SK-N-SH treated with all-trans-retinoic acid at 6 μM for 48 hours (cell line): ENCODE results near the gene DPF3.

Experiments used
- ATAC-seq: fragments of 200-7000 bp; cut with Tn5 transposase; 3 replicates; pipeline ENCODE4 v1.9.1; 2020; ENCODE audit warnings: mild to moderate bottlenecking, moderate library complexity
- ARNTL ChIP-seq: fragments of 450-650 bp; formaldehyde crosslinking; IDR thresholded peaks from 2 replicates; pipeline ENCODE4 v1.5.0; 2020; ENCODE audit warnings: low read depth, mild to moderate bottlenecking, moderate library complexity, borderline replicate concordance
- BACH2 ChIP-seq: fragments of 250-450 bp; sonication (Bioruptor Pico); IDR thresholded peaks from 2 replicates; pipeline ENCODE4 v1.9.0; 2021; ENCODE audit warnings: mild to moderate bottlenecking, borderline replicate concordance
- CSDC2 ChIP-seq: fragments of 250-450 bp; sonication (Bioruptor Pico); IDR thresholded peaks from 2 replicates; pipeline ENCODE4 v1.5.0; 2020; ENCODE audit warnings: mild to moderate bottlenecking, moderate library complexity
- ESRRG ChIP-seq: fragments of 250-450 bp; sonication (Bioruptor Pico); IDR thresholded peaks from 2 replicates; pipeline ENCODE4 v1.6.1; 2021; ENCODE audit warnings: mild to moderate bottlenecking
- GLIS3 ChIP-seq: fragments of 250-450 bp; sonication (Bioruptor Pico); IDR thresholded peaks from 2 replicates; pipeline ENCODE4 v1.5.0; 2020; ENCODE audit warnings: mild to moderate bottlenecking, moderate library complexity
- OSR1 ChIP-seq: fragments of 250-450 bp; sonication (Bioruptor Pico); IDR thresholded peaks from 2 replicates; pipeline ENCODE4 v1.8.0; 2022; ENCODE audit warnings: moderate library complexity, mild to moderate bottlenecking, inconsistent platforms
- PPARA ChIP-seq: fragments of 250-450 bp; sonication (Bioruptor Pico); IDR thresholded peaks from 2 replicates; pipeline ENCODE4 v1.5.0; 2020; ENCODE audit warnings: mild to moderate bottlenecking, borderline replicate concordance
- RARB ChIP-seq: fragments of 250-450 bp; sonication (Bioruptor Pico); IDR thresholded peaks from 2 replicates; pipeline ENCODE4 v1.8.0; 2021; ENCODE audit warnings: mild to moderate bottlenecking, moderate library complexity
- SNAI2 ChIP-seq: fragments of 250-450 bp; sonication (Bioruptor Pico); IDR thresholded peaks from 2 replicates; pipeline ENCODE4 v1.5.0; 2020; ENCODE audit warnings: mild to moderate bottlenecking, moderate library complexity
- TCF4 ChIP-seq: fragments of 250-450 bp; sonication (Bioruptor Pico); IDR thresholded peaks from 2 replicates; pipeline ENCODE4 v1.8.0; 2021; ENCODE audit warnings: mild to moderate bottlenecking, moderate library complexity, borderline replicate concordance
- TOX ChIP-seq: fragments of 250-450 bp; sonication (Bioruptor Pico); IDR thresholded peaks from 2 replicates; pipeline ENCODE4 v1.8.0; 2021; ENCODE audit warnings: mild to moderate bottlenecking, moderate library complexity, borderline replicate concordance
- ZC3H10 ChIP-seq: fragments of 250-450 bp; sonication (Bioruptor Pico); IDR thresholded peaks from 2 replicates; pipeline ENCODE4 v1.5.1; 2021; ENCODE audit warnings: mild to moderate bottlenecking, moderate library complexity
- ZFP3 ChIP-seq: fragments of 250-450 bp; sonication (Bioruptor Pico); IDR thresholded peaks from 2 replicates; pipeline ENCODE4 v1.5.0; 2020; ENCODE audit warnings: mild to moderate bottlenecking, moderate library complexity
- ZFP30 ChIP-seq: fragments of 450-650 bp; formaldehyde crosslinking; IDR thresholded peaks from 2 replicates; pipeline ENCODE4 v1.5.0; 2022; ENCODE audit warnings: mild to moderate bottlenecking, moderate library complexity
- ZNF565 ChIP-seq: fragments of 450-650 bp; formaldehyde crosslinking; conservative IDR thresholded peaks from 2 replicates; pipeline ENCODE4 v1.5.0; 2020; ENCODE audit warnings: low read depth, mild to moderate bottlenecking, moderate library complexity
- ZNF70 ChIP-seq: fragments of 450-650 bp; formaldehyde crosslinking; IDR thresholded peaks from 2 replicates; pipeline ENCODE4 v1.5.0; 2020; ENCODE audit warnings: mild to moderate bottlenecking, moderate library complexity
- ZNF8 ChIP-seq: fragments of 450-650 bp; formaldehyde crosslinking; IDR thresholded peaks from 2 replicates; pipeline ENCODE4 v1.5.0; 2020; ENCODE audit warnings: mild to moderate bottlenecking, moderate library complexity
- TF ChIP-seq, protein P1 (sequence below): fragments of 250-450 bp; sonication (Bioruptor Pico); IDR thresholded peaks from 2 replicates; pipeline ENCODE4 v1.5.0; 2020; ENCODE audit warnings: mild to moderate bottlenecking, moderate library complexity
- TF ChIP-seq, protein P2 (sequence below): fragments of 250-450 bp; sonication (Bioruptor Pico); IDR thresholded peaks from 2 replicates; pipeline ENCODE4 v1.8.0; 2021; ENCODE audit warnings: low read depth, mild to moderate bottlenecking, moderate library complexity, borderline replicate concordance
- TF ChIP-seq, protein P3 (sequence below): fragments of 250-450 bp; sonication (Bioruptor Pico); IDR thresholded peaks from 2 replicates; pipeline ENCODE4 v1.5.1; 2020; ENCODE audit warnings: low read depth, mild to moderate bottlenecking, moderate library complexity
- TF ChIP-seq, protein P4 (sequence below): fragments of 250-450 bp; sonication (Bioruptor Pico); IDR thresholded peaks from 2 replicates; pipeline ENCODE4 v1.8.0; 2020; ENCODE audit warnings: mild to moderate bottlenecking, moderate library complexity, borderline replicate concordance

DPF3 gene

GRCh38 chr14:72610831-72611200, 283.1 kb downstream of the DPF3 start:
- ATAC-seq = no peak

DNA sequence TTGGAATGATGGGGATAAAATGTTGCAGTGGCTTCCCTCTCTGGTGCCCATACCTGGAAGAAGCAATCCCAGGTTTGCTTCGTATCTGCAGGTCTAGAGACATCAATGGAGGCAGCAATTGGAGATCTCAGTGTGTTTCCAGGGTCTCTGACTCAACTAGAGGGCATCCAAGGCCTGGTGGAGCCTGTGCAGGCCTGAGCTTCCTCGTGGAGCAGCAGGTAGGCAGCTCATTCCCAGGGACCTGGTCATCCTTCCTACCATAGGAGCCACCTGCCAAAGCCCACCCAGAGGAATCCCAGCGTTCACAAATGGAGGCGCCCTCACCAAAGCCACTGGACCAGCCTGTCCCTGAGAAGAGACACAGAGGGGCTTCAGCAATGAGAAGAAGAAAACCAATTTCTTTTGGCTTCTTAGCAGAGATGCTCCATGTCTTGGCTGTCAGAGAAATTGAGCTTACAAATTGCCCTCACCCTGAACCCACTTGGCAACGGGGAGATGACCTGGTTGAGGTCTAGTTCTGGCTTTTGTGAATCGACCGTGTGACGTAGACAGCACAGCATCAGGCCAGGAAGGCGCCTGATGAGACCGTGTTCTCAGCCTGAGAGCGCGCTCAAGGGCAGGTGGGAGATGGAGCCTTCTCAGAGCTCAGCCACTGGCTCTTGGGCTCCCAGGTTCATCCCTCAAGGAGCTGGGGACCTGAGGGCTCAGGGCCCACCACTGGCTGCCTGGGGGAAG, 283.6 kb downstream of the DPF3 start:
- TF ChIP-seq ARNTL (CRISPR knock-in tag) = no peak
- TF ChIP-seq TOX (CRISPR knock-in tag) = no peak
- TF ChIP-seq BACH2 (CRISPR knock-in tag) = no peak
- TF ChIP-seq, protein P1, sequence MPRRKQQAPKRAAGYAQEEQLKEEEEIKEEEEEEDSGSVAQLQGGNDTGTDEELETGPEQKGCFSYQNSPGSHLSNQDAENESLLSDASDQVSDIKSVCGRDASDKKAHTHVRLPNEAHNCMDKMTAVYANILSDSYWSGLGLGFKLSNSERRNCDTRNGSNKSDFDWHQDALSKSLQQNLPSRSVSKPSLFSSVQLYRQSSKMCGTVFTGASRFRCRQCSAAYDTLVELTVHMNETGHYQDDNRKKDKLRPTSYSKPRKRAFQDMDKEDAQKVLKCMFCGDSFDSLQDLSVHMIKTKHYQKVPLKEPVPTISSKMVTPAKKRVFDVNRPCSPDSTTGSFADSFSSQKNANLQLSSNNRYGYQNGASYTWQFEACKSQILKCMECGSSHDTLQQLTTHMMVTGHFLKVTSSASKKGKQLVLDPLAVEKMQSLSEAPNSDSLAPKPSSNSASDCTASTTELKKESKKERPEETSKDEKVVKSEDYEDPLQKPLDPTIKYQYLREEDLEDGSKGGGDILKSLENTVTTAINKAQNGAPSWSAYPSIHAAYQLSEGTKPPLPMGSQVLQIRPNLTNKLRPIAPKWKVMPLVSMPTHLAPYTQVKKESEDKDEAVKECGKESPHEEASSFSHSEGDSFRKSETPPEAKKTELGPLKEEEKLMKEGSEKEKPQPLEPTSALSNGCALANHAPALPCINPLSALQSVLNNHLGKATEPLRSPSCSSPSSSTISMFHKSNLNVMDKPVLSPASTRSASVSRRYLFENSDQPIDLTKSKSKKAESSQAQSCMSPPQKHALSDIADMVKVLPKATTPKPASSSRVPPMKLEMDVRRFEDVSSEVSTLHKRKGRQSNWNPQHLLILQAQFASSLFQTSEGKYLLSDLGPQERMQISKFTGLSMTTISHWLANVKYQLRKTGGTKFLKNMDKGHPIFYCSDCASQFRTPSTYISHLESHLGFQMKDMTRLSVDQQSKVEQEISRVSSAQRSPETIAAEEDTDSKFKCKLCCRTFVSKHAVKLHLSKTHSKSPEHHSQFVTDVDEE = no peak
- TF ChIP-seq, protein P2, sequence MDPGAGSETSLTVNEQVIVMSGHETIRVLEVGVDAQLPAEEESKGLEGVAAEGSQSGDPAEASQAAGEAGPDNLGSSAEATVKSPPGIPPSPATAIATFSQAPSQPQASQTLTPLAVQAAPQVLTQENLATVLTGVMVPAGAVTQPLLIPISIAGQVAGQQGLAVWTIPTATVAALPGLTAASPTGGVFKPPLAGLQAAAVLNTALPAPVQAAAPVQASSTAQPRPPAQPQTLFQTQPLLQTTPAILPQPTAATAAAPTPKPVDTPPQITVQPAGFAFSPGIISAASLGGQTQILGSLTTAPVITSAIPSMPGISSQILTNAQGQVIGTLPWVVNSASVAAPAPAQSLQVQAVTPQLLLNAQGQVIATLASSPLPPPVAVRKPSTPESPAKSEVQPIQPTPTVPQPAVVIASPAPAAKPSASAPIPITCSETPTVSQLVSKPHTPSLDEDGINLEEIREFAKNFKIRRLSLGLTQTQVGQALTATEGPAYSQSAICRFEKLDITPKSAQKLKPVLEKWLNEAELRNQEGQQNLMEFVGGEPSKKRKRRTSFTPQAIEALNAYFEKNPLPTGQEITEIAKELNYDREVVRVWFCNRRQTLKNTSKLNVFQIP (CRISPR knock-in tag) = no peak
- TF ChIP-seq ZNF70 (CRISPR knock-in tag) = no peak
- TF ChIP-seq RARB = no peak
- no peak for TF ChIP-seq PPARA (CRISPR knock-in tag)
- TF ChIP-seq, protein P3, sequence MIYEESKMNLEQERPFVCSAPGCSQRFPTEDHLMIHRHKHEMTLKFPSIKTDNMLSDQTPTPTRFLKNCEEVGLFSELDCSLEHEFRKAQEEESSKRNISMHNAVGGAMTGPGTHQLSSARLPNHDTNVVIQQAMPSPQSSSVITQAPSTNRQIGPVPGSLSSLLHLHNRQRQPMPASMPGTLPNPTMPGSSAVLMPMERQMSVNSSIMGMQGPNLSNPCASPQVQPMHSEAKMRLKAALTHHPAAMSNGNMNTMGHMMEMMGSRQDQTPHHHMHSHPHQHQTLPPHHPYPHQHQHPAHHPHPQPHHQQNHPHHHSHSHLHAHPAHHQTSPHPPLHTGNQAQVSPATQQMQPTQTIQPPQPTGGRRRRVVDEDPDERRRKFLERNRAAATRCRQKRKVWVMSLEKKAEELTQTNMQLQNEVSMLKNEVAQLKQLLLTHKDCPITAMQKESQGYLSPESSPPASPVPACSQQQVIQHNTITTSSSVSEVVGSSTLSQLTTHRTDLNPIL (CRISPR knock-in tag) = no peak
- TF ChIP-seq ZC3H10 (CRISPR knock-in tag) = no peak
- TF ChIP-seq CSDC2 = no peak
- TF ChIP-seq, protein P4, sequence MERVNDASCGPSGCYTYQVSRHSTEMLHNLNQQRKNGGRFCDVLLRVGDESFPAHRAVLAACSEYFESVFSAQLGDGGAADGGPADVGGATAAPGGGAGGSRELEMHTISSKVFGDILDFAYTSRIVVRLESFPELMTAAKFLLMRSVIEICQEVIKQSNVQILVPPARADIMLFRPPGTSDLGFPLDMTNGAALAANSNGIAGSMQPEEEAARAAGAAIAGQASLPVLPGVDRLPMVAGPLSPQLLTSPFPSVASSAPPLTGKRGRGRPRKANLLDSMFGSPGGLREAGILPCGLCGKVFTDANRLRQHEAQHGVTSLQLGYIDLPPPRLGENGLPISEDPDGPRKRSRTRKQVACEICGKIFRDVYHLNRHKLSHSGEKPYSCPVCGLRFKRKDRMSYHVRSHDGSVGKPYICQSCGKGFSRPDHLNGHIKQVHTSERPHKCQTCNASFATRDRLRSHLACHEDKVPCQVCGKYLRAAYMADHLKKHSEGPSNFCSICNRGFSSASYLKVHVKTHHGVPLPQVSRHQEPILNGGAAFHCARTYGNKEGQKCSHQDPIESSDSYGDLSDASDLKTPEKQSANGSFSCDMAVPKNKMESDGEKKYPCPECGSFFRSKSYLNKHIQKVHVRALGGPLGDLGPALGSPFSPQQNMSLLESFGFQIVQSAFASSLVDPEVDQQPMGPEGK = no peak
- TF ChIP-seq ZNF8 (CRISPR knock-in tag) = no peak
- TF ChIP-seq ZFP30 (CRISPR knock-in tag) = no peak
- no peak for TF ChIP-seq TCF4
- TF ChIP-seq OSR1 (CRISPR knock-in tag) = no peak
- no peak for TF ChIP-seq ZNF565 (CRISPR knock-in tag)
- TF ChIP-seq, all 23 proteins: peak for 0
- no peak for ATAC-seq

More at GRCh38 chr14:72610831-72611200, 283.1 kb downstream of the DPF3 start:
- TF ChIP-seq OSR1 (CRISPR knock-in tag) = no peak
- TF ChIP-seq, protein P2 (CRISPR knock-in tag) = no peak
- TF ChIP-seq TCF4 = no peak
- no peak for TF ChIP-seq ZNF8 (CRISPR knock-in tag)
- TF ChIP-seq ZFP3 (CRISPR knock-in tag) = no peak
- no peak for TF ChIP-seq GLIS3
- no peak for TF ChIP-seq SNAI2 (CRISPR knock-in tag)
- no peak for TF ChIP-seq TOX (CRISPR knock-in tag)

- no peak for ATAC-seq
- no peak for TF ChIP-seq ESRRG (CRISPR knock-in tag)
- TF ChIP-seq, protein P2 (CRISPR knock-in tag) = no peak
- TF ChIP-seq PPARA (CRISPR knock-in tag) = no peak
- TF ChIP-seq GLIS3 = no peak
- TF ChIP-seq SNAI2 (CRISPR knock-in tag) = no peak
- TF ChIP-seq ARNTL (CRISPR knock-in tag) = no peak
- TF ChIP-seq BACH2 (CRISPR knock-in tag) = no peak
- no peak for TF ChIP-seq ZNF70 (CRISPR knock-in tag)
- TF ChIP-seq TOX (CRISPR knock-in tag) = no peak
- TF ChIP-seq ZFP3 (CRISPR knock-in tag) = no peak
- TF ChIP-seq, protein P3 (CRISPR knock-in tag) = no peak
Observed at GRCh38 chr14:72609205-72609916, 284.5 kb downstream of the DPF3 start.
